ENCODE results near the gene NUMA1. TPM values are rescaled to one million over a fixed set of nuclear protein-coding genes. Genes with fewer than 3 reads are reported as not detected.

Gene NUMA1
- total and polyA plus RNA-seq, 7 donors, result 68.9 to 130 (median 100) TPM

GRCh38 chr11:72124046-72124445 is 43.7 kb upstream of the NUMA1 start:
- no peak for ATAC-seq
- H3K27ac ChIP-seq, result no peak overlapping the region
- H3K4me3 ChIP-seq, result no peak overlapping the region
- WGBS, 3 donors, result 65 to 86% (median 65%) methylated on average over 5 to 6 of the region's 6 CpGs
- no peak for TF ChIP-seq CTCF (IDR thresholded peaks at IDR 0.05)
- H3K36me3 ChIP-seq (ENCODE audit: insufficient read depth in 1 of 2, low read depth in 1 of 2), result no peaks in the 10 kb centered on the region
- no peaks in the 10 kb centered on the region for H3K4me1 ChIP-seq
- H3K9me3 ChIP-seq, result no peaks in the 10 kb centered on the region
- DNase-seq, result no peak
- intact Hi-C loops (cut with DNase I), result no loop called here
- H3K27me3 ChIP-seq (ENCODE audit: insufficient read depth in 3 of 3, low read length in 2 of 3), result peaks cover 0 to 3% (median 0%) of the 10 kb centered on the region in 3 donors

GRCh38 chr11:72123117-72123653 is 42.8 kb upstream of the NUMA1 start:
- DNase-seq (no peak), ATAC-seq (no peak)
- no peak for TF ChIP-seq CTCF (IDR thresholded peaks at IDR 0.05)
- Histone ChIP-seq H3K4me1 (no peaks in the 10 kb centered on the region), H3K4me3 (no peak overlapping the region), H3K27ac (no peak overlapping the region), H3K9me3 (no peaks in the 10 kb centered on the region), H3K36me3 (ENCODE audit: insufficient read depth in 1 of 2, low read depth in 1 of 2) (no peaks in the 10 kb centered on the region), H3K27me3 (ENCODE audit: insufficient read depth in 3 of 3, low read length in 2 of 3) (peaks cover 0 to 3% (median 0%) of the 10 kb centered on the region in 3 donors)
- intact Hi-C loops (cut with DNase I), result no loop called here
- WGBS, 3 donors, result 76 to 82% (median 77%) methylated on average over 3 of the region's 3 CpGs

- intact Hi-C loops (cut with DNase I), result no loop called here
- H3K4me3 ChIP-seq, result no peak overlapping the region
- 81 to 93% (median 86%) methylated on average over 1 of the region's 1 CpG for WGBS, 3 donors
- H3K27ac ChIP-seq, result no peak overlapping the region
- H3K36me3 ChIP-seq (ENCODE audit: insufficient read depth in 1 of 2, low read depth in 1 of 2), result no peaks in the 10 kb centered on the region
- H3K27me3 ChIP-seq (ENCODE audit: insufficient read depth in 3 of 3, low read length in 2 of 3), result peaks cover 0 to 3% (median 0%) of the 10 kb centered on the region in 3 donors
- no peaks in the 10 kb centered on the region for H3K9me3 ChIP-seq
- no peak for ATAC-seq
- TF ChIP-seq CTCF (IDR thresholded peaks at IDR 0.05), result no peak
- no peaks in the 10 kb centered on the region for H3K4me1 ChIP-seq
- no peak for DNase-seq
Measured at GRCh38 chr11:72122607-72123006, 42.3 kb upstream of the NUMA1 start.

- DNase-seq (no peak), ATAC-seq (no peak)
- H3K4me1 ChIP-seq, result no peaks in the 10 kb centered on the region
- no peak for TF ChIP-seq CTCF (IDR thresholded peaks at IDR 0.05)
- no peaks in the 10 kb centered on the region for H3K9me3 ChIP-seq
- H3K36me3 ChIP-seq (ENCODE audit: insufficient read depth in 1 of 2, low read depth in 1 of 2), result no peaks in the 10 kb centered on the region
- peaks cover 0 to 3% (median 0%) of the 10 kb centered on the region in 3 donors for H3K27me3 ChIP-seq (ENCODE audit: insufficient read depth in 3 of 3, low read length in 2 of 3)
- intact Hi-C loops (cut with DNase I), result no loop called here
- WGBS, 3 donors, result 59 to 81% (median 72%) methylated on average over 2 of the region's 2 CpGs
- no peak overlapping the region for H3K4me3 ChIP-seq
- no peak overlapping the region for H3K27ac ChIP-seq
Measured at GRCh38 chr11:72120930-72121329, 40.6 kb upstream of the NUMA1 start.

- no peak overlapping the region for H3K4me3 ChIP-seq
- no peaks in the 10 kb centered on the region for H3K36me3 ChIP-seq (ENCODE audit: insufficient read depth in 1 of 2, low read depth in 1 of 2)
- WGBS, 3 donors, result 74 to 87% (median 83%) methylated on average over 6 of the region's 6 CpGs
- DNase-seq, result no peak
- no peaks in the 10 kb centered on the region for H3K4me1 ChIP-seq
- no peak overlapping the region for H3K27ac ChIP-seq
- H3K9me3 ChIP-seq, result no peaks in the 10 kb centered on the region
- ATAC-seq, result no peak
- intact Hi-C loops (cut with DNase I), result loop anchor here (10.0 kb wide), 2 partner anchors 116 to 306 kb away; no protein-coding TSS in a partner anchor
- peaks cover 0 to 3% (median 0%) of the 10 kb centered on the region in 3 donors for H3K27me3 ChIP-seq (ENCODE audit: insufficient read depth in 3 of 3, low read length in 2 of 3)
- TF ChIP-seq CTCF (IDR thresholded peaks at IDR 0.05), result no peak
Measured at GRCh38 chr11:72119198-72119597, 38.9 kb upstream of the NUMA1 start.

All from psoas muscle (tissue), 8 donors.